HCT116 (cell line): ENCODE results near the gene ANO3.

Source experiments
- ZFX ChIP-seq: fragments of 450-650 bp; IDR thresholded peaks from 2 replicates; pipeline ENCODE4 v1.6.1; 2017
- TF ChIP-seq, protein P1 (sequence below): IDR thresholded peaks from 2 replicates; pipeline ENCODE4 v1.6.1; 2012
- TF ChIP-seq, protein P2 (sequence below): IDR thresholded peaks from 2 replicates; pipeline ENCODE4 v1.6.1; 2012

DNA sequence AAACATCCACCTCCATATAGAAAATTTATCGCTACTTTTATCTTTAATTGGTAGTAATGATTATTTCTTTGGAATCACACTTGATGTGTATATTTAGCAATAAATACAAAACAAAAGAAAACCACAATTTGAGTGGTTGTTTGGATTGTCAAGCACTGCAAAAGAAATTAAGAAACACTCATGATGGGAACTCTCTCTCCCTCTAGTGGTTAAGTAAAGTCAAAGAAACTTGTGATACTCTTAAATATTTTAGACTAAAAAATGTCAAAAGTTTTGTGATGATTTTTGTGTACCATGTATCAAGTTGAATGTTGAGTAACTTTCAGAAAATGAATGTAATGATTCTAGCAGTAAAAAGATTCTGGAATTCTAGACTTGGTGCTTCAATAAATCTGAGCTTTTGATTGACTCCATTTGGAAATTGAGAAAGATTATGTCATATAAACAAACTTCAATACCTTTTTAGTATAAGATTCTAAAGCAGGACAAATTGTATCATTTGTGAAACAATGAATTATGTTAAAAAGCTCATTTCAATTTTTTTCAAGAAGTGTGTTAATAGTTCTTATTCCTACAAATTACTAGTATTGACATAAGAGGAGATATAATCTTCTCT lies 219.4 kb downstream of the ANO3 start:
- TF ChIP-seq ZFX, result no peak
- TF ChIP-seq, protein P1, sequence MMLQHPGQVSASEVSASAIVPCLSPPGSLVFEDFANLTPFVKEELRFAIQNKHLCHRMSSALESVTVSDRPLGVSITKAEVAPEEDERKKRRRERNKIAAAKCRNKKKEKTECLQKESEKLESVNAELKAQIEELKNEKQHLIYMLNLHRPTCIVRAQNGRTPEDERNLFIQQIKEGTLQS, result no peak
- TF ChIP-seq, protein P2, sequence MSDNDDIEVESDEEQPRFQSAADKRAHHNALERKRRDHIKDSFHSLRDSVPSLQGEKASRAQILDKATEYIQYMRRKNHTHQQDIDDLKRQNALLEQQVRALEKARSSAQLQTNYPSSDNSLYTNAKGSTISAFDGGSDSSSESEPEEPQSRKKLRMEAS, result no peak
